Hematopoietic multipotent progenitor cell treated with erythropoietin and hydrocortisone succinate and interleukin-3 and kit ligand, for 17 days (in vitro differentiated cells): ENCODE measurements around the gene MARCHF9.
A peak's percentile ranks its signal among the peaks of the same experiment; 100 is the strongest.

ENCODE experiments used
- DNase-seq: peaks from one replicate; pipeline ENCODE4 v3.0.0-alpha.2; 2015; ENCODE audit warnings: low spot score

MARCHF9 gene

GRCh38 chr12:57724003-57724935, 30.6 kb upstream of the MARCHF9 start:
- no peak for DNase-seq

- DNase-seq: no peak
Observed at GRCh38 chr12:57724936-57725740, 29.8 kb upstream of the MARCHF9 start.

DNA sequence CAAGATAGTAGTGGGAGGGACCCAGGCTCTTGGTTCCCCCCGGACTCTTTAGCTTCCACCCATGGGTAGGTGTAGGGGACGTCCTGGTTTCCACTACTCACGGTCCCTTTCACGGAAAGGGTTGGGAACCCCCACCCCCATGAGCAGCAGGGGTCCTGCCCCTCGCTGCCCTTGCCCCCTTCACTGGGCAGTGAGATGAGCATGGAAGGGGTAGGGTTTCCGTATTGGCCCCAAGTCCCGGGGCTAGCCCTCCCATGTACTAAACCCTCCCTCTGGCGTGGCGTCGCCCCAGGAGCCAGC, 29.1 kb upstream of the MARCHF9 start:
- DNase-seq: no peak

DNA sequence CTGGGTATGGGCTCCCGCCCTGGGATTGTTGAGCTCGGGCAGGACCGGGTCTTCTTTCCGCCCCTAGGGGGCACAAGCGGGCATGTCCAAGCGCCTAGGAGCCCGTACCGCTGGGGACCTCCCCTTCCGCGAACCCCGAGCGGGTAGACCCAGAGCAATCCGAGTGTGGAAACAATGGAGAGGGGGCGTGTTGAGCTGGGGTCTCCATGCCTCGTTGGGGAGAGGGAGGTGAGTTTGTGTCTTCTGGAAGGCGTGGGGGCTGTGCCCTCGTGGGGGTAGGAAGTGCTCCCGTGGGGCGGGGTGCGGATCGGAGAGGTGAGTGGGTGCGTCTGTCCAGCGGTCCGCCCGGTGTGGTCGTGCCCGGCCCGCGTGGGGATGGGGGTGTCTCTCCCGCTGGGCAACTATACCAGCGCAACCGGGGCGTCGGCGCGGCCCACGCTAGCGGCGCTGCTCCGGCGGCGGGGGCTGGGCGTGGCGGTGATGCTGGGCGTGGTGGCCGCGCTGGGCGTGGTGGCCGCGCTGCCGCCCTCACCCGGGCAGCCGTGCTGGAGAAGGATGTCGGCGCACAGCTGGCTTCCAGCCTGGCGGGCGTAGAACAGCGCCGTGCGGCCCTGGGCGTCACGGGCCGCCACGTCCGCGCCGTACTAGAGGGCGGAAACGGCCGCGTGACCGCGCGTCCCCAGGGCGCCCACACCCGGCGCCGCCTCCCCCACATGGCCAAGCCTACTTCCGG, 28.6 kb upstream of the MARCHF9 start:
- peak; percentile 22 for DNase-seq

DNA sequence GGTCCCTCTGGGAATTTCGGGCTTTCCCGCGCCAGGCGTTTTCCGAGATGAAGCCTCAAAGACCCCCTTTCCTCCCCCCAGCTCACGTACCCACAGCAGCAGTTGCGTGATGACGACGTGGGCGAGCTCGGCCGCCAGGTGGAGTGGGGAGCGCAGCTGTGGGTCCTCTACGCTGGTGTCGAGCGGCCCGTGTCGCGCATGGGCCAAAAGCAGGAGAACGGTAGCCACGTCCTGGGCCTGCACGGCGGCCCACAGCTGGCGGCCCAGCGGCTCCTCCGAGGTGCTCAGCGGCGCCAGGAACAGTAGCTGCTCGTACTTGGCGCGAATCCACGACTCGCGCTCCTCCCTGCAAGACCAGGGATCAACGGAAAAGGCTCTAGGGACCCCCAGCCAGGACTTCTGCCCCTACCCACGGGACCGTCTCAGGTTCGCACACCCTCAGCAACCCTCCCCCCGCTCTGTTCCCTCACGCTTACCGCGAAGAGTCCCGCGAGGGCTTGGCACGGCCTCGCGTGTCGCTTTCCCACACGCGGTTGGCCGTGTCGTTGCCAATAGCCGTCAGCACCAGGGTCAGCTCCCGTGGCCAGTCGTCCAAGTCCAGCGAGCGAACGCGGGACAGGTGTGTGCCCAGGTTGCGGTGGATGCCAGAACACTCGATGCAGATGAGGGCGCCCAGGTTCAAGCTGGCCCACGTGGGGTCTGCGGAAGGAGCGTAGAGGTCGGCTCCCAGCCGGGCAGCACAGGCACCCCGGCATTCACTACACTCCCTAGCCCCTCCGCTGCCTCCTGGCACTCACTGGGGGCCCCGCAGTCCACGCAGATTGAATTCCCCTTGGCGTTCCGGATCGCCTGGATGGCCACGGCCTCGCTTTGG, 27.8 kb upstream of the MARCHF9 start:
- DNase-seq: no peak

GRCh38 chr12:57727758-57728395, 27.0 kb upstream of the MARCHF9 start:
- no peak for DNase-seq

- no peak for DNase-seq
Observed at GRCh38 chr12:57729321-57729844, 25.5 kb upstream of the MARCHF9 start.

- DNase-seq: no peak
Observed at GRCh38 chr12:57730336-57731067, 24.4 kb upstream of the MARCHF9 start.

DNA sequence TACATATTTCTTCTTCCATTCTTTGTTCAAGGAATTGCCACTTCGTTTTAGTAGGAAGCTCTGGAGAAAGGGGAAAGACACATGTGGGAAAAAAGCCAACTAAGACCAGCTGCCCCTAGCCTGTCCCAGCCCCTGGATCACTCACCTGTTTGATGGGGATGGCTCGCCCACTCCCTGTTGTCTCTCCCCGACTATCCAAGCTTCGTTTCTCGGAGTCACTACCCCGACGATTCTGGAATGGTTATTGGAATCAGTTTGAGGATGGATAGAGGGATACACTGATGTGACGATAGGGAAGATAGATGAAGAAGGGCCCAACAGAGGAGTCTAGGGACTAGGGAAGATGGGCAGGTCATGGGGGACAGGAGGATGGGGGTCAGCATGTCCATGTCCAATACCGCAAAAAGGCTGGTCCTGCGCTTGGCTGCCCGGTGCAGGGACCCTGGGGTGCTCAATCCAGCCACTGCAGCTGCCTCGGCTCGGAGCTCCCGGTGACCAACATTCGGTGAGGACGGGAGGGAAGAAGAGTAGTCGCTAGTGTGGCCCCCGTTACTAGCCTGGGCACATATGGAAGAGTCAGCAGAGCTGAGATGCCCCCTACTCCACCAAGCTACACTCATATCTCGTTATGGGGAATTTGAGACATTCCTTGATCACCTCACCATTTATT, 23.4 kb upstream of the MARCHF9 start:
- no peak for DNase-seq

- DNase-seq: no peak
Observed at GRCh38 chr12:57732270-57732669, 22.6 kb upstream of the MARCHF9 start.

DNA sequence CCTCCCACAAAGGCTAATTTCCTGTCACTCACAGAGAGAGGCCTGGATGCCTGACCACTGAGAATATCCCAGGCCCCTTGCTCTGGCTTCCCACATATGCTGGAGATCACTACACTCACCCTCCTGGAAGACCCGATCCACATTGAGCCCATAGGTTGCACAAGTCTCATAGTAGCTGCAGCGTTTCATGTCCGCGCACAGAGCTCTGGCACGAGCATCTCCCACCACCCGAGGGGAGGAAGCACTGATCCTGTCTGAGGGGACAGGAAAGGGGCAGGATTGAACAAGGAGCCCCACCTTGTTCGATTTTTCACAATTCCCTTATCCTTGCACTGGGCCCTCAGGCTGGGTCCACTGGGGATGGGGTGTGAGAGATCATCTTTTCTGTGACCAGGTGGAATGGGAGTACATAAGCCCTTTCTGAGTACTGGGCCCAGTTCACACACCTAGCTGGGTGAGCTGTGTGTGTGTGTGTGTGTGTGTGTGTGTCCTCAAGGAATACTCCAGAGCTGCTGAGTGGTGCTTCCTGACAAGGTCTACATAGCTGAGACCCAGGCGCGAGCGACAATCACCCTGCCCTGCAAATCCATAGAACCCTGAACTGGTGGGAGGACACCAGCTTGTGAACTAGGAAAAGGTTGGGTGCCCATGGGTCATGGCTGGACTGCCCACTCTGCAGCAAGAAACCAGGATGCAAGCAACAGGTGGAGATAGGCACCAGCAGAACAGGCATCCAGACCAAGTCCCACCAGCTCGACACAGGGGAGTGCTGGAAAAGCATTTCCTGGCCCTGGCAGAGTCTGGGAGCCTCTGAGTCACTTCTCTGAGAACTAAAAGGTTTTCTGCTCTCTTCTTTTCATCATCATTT, 21.9 kb upstream of the MARCHF9 start:
- DNase-seq: no peak

DNA sequence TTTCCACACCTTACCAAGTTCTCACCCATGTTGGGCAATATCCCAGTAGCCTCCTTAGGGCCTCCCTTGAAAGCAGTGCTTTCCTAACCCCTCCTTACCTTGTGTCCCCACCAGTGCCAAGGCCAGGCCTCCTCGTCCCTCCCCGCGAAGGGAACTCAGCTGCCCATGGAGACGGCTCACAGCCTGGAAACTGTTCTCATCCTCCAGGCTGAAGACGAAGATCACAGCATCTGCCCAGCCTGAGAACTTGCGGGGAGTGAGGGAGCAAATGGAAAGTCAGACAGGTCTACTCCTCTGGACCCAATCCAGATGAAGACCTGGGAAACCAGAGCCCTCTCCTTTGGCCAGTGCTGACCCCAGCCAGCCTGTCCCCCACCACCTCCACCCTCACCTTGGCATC, 21.0 kb upstream of the MARCHF9 start:
- no peak for DNase-seq

DNA sequence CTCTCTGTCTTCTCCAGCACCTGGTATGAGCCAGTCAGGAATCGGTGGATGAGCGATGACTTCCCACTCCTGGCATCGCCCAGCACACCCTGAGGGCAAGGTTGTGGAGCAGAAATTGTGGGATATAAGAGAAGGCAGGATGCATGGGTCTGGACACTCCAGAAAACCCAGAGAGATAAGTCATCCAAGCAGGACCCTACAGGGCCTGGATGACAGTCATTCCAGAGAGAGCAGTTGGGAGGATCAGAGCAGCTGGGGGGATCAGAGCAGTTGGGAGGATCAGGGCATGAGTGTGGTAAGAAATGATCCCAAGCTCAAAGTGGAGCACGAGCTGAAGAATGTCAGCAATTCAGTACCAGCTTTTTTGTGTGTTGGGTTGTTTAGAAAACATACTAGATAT, 20.3 kb upstream of the MARCHF9 start:
- DNase-seq: no peak

DNA sequence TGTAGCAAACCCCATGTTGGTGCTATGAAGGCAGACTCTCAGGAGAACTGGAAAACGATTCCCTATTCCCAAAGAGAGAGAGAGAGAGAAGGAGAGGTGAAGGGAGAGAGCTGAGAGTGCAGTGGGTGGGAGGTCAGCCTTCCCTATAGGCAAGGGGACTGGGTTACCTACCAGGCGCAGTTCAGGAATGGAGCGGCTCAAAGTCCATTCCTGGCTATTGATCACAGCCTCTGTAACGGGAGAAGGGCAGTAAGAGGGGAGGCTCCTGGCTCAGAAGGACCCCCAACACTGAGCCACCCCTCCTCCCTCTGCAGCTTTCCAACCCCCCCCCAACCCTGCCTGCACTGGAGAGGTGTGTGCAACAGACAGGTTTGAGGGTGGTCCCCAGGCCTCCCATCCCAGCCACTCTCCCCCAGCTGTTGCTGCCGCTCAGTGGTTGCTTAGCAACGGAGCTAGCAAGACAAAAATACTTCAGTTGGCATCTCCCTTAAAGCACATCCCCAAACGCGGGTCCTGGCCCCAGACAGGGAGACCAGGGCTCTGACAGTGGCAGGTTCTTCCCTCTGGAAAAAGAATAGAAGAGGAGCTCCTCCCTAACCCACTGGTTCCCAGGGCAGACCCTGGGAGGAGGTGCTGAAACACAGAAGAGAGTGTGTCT, 19.6 kb upstream of the MARCHF9 start:
- no peak for DNase-seq

DNA sequence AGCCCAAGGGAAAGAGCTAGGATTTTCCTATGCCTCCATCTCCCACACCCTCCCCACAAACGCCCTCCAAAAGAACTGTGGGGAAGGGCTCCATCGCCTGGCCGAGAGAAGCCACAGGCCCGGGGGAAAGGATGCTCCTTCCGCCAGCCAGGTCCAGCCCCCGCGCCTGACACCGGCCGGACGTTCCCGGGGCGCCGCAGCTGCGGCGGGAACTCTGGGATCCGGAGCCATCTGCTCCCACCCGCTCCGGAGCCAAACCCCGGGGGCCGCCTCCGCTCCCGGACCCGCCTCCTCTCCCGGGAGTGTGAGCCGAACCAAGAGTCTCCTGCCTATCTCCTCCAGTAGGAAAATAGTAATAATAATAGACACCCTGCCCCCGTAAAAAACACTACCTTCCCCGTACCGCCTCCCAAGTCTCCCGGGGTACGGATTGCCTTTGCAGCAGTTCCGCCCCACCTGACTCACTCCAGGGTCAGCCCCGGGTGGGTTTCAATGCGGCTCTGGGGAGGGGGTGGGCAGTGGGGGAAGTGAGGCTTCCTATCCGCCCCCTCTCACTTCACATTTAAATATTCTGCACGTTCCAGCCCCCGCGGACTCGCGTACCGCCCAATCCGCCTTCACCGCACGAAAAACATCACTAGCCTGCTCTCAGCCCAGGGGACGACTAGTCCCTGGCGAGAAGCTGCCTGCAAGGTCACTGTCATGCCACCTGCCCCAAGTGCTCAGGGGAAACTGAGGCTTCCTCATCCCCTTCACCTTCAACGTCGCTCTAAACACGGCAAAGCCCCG, 18.8 kb upstream of the MARCHF9 start:
- no peak for DNase-seq

DNA sequence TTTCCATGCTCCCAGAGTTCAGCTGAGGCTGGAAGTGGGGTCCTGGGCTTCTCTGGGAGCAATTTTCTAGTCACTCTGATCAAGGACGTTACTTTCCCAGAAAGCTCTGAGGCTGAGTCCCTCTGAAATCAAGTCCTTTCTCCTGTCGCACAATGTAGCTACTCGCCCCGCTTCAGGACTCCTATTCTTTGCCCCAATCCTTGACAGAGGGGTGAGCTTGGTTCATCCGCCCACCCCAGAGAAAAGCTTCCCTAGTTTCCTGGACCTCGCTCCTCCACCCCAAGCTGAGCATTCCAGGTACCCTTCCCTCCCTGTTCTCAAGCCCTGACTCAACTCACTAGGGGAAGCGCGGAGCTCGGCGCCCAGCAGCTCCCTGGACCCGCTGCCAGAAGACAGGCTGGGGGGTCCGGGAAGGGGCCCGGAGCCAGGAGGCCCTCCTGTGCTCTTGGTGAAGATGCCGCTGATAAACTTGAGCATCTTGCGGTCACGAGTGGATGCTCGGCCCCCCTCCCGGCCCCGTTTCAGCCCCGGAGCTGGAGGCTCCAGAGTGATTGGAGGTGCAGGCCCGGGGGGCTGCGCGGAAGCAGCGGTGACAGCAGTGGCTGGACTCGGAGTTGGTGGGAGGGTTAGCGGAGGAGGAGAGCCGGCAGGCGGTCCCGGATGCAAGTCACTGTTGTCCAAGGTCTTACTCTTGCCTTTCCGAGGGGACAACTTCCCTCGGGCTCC, 18.0 kb upstream of the MARCHF9 start:
- DNase-seq: no peak
